GM19023 (cell line): ENCODE results near the gene OGDH.

Experiments
- ATAC-seq: cut with Tn5 transposase; IDR thresholded peaks from one replicate; pipeline ENCODE4 v1.9.1; 2021; ENCODE audit warnings: mild to moderate bottlenecking, moderate library complexity; ENCODE audit not compliant: unreplicated experiment

Gene OGDH

GRCh38 chr7:44636041-44636584, 29.7 kb downstream of the OGDH start:
- ATAC-seq, result no peak

DNA sequence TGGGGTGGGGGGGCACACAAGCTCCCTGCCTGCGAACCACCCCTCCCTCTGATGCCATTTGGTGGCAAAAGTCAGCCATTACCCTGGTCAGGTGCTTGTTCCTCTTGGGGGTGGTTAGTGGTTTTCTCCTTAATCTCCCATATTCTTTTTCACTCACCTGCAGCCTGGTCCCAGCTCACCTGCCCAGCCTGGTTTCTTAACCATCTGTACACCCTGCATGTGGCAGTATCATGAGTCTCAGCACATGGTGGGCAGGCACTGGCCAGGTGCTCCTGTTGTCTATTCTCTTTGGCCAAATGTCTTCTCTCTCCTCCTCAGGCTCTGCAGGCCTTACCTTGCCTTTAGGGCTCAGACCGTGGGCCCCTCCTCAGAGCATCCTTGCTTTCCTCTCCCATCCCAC, 30.5 kb downstream of the OGDH start:
- no peak for ATAC-seq

DNA sequence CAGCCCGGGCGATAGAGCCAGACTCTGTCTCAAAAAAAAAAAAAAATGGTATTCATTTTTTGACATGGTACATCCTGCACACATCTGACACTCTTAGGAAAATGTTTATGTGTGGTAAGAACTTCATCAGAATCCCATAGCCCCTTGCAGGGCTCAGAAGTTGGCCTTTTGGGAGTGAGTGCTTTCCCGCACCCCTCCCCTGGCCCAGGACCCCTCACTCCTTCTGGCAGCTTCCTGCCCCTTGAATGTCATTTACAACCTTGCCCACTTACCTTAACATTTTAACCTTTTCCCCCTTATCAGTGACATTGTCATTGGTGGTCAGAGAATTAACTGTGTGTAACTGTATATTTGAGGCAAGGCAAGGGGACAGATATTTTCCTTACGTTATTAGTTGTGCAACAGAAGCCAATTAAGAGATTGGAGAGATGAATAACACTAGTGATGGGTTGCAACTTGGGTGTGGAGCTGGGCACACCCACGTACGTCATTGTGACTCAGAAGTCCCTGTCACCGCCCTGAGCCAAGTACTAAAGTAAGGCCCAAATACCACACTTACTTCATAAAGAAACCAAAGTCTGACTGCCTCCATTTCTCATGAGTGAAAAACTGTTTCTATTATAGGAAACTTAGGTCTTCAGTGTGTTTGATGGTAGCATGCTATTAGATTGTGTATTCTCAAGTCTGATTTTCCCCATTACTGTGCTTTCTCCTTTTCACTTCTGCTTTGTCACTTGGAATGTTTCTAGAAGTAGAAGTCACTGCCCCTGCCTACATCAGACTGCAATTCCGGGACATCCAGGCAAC, 31.6 kb downstream of the OGDH start:
- peak; percentile 51 for ATAC-seq

- peak; percentile 75 for ATAC-seq
Observed at GRCh38 chr7:44638611-44639557, 32.5 kb downstream of the OGDH start.

DNA sequence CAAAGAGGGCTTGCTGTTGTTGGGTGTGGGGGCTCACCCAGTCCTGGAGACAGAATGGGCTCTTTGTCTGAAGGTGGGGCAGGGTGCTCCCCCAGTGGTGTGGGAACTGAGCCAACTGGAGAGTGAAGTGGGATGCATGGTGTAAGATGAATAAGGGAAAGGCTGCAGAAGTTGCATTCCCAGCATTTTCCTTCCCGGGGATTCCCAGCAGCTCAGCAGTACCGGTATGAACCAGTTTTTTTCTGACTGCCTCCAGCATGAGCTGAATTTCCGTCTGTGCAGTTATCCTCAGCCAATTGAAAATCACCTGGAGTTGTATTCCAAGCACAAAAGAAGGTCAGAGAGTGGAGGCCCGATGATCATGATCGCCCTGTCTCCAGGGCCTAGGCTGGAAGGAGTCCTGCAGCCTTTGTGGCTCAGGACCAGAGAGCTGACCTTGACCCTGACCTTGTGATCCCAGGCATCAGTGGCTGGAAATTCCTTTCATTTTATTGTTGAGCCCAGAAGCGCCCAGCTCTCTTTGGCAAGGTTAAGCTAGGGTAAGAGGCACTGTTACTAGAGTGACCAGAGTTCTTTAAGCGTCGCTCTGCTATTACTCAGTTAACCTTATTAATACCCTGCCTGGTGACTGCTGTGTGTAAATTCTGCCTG, 33.4 kb downstream of the OGDH start:
- no peak for ATAC-seq

GRCh38 chr7:44643206-44643605, 36.8 kb downstream of the OGDH start:
- ATAC-seq, result no peak

DNA sequence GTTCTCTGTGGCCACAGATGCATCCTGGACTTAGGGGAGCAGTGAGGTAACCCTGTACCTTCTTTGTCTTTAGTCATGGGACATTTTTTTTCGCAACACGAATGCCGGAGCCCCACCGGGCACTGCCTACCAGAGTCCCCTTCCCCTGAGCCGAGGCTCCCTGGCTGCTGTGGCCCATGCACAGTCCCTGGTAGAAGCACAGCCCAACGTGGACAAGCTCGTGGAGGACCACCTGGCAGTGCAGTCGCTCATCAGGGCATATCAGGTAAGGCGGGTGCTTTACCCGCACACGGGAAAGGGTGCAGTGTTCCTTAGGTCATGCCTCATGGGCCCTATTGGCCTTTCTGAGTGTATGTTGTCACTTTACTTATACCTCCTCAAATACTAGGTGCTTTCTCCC, 38.8 kb downstream of the OGDH start:
- ATAC-seq, result no peak

DNA sequence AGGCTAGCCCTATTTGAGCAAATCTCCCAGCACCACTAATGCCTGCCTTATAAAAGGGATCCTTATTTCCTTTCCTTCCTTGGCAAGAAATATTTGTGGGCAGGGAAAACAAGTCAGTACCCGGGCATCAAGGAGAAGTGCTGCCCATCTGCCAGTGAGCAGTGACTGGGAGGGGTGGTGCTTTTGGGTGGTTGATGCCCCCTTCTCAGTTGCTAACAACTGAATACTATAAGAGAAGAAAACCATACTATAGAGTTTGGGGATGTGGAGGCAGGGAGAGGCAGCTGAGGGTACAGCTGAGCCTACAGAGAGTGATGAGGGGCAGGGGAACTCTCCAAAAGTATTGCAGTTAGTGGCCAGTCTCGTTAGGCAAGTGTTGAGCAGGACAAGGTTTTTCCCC, 39.3 kb downstream of the OGDH start:
- no peak for ATAC-seq

GRCh38 chr7:44646176-44646920, 39.9 kb downstream of the OGDH start:
- ATAC-seq, result no peak

- no peak for ATAC-seq
Observed at GRCh38 chr7:44646921-44647636, 40.7 kb downstream of the OGDH start.

GRCh38 chr7:44647981-44648714, 41.7 kb downstream of the OGDH start:
- no peak for ATAC-seq

GRCh38 chr7:44650242-44650641, 43.8 kb downstream of the OGDH start:
- no peak for ATAC-seq

DNA sequence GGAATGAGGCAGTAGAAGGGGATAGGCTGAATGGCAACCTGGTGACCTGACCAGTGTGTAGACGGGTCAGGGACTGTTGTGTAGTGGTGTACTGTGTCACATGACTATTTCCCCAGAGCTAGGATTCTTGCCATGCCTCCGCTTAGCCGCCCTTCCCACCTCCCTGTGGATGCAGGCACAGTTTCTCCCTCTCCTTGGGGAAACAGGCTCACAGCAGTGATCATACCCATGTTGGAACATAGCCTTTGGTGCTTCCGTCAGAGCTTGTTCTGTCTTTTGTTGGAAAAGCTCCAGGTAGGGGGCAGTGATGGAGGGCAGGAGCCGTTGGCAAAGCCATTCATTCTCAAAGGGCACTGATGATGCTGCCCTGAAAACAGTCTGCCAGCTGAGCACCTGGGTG, 44.3 kb downstream of the OGDH start:
- no peak for ATAC-seq

DNA sequence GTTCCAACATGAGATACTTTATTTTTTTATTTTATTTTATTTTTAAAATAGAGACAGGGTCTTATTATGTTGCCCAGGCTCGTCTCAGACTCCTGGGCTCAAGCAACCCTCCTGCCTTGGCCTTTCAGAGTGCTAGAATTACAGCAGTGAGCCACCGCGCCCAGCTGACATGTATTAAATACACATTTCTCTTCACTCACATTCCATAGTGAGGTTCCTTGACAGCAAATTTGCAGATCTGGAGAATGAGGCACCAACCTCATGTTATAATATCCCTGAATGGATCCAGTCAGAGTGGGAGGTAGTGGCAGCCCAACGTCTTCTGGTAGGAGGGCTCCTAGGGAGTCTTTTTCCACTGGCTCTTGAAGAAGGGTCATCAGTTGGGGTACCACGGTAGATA, 46.1 kb downstream of the OGDH start:
- no peak for ATAC-seq

DNA sequence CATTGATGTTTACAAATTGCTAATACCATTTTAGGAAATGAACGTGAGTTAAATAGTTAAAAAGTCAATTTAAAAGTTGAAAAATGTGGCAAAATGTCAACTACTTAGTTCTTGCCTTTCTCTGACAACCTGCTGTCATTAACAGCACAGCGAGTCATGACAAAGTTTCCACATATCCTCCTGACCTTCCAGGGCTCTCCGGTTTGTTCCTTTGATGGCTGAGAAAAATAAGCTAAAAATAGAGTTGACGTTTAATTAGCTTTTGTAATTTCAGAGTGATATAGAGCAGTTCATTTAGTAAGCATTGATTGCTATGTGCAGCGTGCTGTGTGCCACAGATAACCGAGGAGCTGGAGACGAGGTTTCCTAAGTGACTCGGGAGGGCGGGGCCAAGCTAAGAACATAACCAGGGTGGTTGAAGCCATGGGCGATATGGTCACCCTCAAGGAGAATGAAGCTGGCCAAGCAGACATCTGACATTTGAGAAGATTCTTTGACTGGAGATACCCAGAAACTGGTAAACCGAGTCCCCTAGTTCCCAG, 47.9 kb downstream of the OGDH start:
- ATAC-seq, result no peak

DNA sequence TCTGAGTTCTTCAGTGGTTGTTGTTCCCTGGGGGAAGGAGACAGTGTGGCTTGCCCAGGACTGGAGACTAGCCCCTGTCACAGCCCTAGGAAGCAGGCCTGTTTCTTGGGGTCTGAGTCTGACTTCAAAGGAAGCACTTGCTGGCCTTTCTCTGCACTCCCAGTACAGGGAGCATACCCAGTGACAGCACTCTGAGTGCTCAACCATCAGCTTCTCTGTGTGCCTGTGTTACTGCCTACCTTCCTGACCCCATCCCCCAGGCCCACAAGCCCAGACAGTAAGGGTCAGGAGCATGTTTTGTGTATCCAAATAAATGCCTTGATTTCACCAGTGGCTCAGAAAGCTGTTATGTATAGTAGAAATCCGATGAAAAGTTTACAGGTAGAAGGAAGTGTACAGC, 48.9 kb downstream of the OGDH start:
- ATAC-seq, result no peak

- ATAC-seq, result no peak
Observed at GRCh38 chr7:44658979-44659378, 52.6 kb downstream of the OGDH start.

GRCh38 chr7:44661233-44661632, 54.8 kb downstream of the OGDH start:
- no peak for ATAC-seq
